ENCODE measurements around the gene RPH3AL.

Gene RPH3AL

GRCh38 chr17:247767-248166 is 104.8 kb downstream of the RPH3AL start:
- Histone ChIP-seq H3K18ac (ENCODE audit: low read length) (peak overlapping the region; percentile 65), H2BK120ac (ENCODE audit: low read depth, low read length) (no peak overlapping the region), H3K23ac (ENCODE audit: low read depth, low read length, poor library complexity) (no peak overlapping the region), H4K91ac (ENCODE audit: low read depth, low read length, poor library complexity) (no peak overlapping the region), H3K9me3 (replicated peaks in 1 of 2; ENCODE audit: control insufficient read depth in 2 of 2, insufficient read depth in 1 of 2, low read depth in 1 of 2, low read length in 2 of 2) (peaks cover 0 to 6% of the 10 kb centered on the region in 2 donors), H3K4me2 (ENCODE audit: insufficient read depth, low read length, poor library complexity, severe bottlenecking) (no peak overlapping the region), H3K4me3 (ENCODE audit: low read length in 2 of 2) (no peak overlapping the region), H3K4me1 (ENCODE audit: control insufficient read depth in 2 of 2, insufficient read depth in 1 of 2, low read depth in 1 of 2, low read length in 2 of 2) (peaks cover 0 to 1% of the 10 kb centered on the region in 2 donors), H3K9ac (ENCODE audit: low read depth, low read length, poor library complexity) (no peak overlapping the region), H3K27me3 (ENCODE audit: control insufficient read depth in 3 of 3, insufficient read depth in 3 of 3, low read depth in 1 of 3, low read length in 3 of 3) (peaks cover 0 to 2% (median 0%) of the 10 kb centered on the region in 3 experiments), H3K4ac (ENCODE audit: low read length) (peak overlapping the region; percentile 85), H2BK15ac (ENCODE audit: low read length) (peak overlapping the region; percentile 27), H4K8ac (ENCODE audit: low read depth, low read length) (no peak overlapping the region), H3K14ac (ENCODE audit: low read length) (no peak overlapping the region), H2AK5ac (ENCODE audit: low read depth, low read length) (no peak overlapping the region), H3K79me1 (ENCODE audit: low read depth, low read length) (no peaks in the 10 kb centered on the region), H2AFZ (ENCODE audit: low read length) (no peak overlapping the region), H2BK5ac (ENCODE audit: low read length) (no peak overlapping the region), H3K36me3 (replicated peaks in 1 of 2; ENCODE audit: control insufficient read depth in 2 of 2, insufficient read depth in 2 of 2, low read length in 2 of 2) (peaks cover 0 to 6% of the 10 kb centered on the region in 2 donors), H3K27ac (replicated peaks; ENCODE audit: low read length) (no peak overlapping the region), H2BK12ac (ENCODE audit: low read length) (no peak overlapping the region)
- no peak for DNase-seq (ENCODE audit: low spot score)
- no CpG with 5 or more reads among the region's 8 CpGs for WGBS, 2 donors (ENCODE audit: extremely low coverage in 2 of 2, insufficient read length in 2 of 2, insufficient replicate concordance in 1 of 2)

- H3K9me3 ChIP-seq (replicated peaks in 1 of 2; ENCODE audit: control insufficient read depth in 2 of 2, insufficient read depth in 1 of 2, low read depth in 1 of 2, low read length in 2 of 2) = peaks cover 0 to 6% of the 10 kb centered on the region in 2 donors
- no peak overlapping the region for H2BK15ac ChIP-seq (ENCODE audit: low read length)
- peak overlapping the region; percentile 60 for H3K23ac ChIP-seq (ENCODE audit: low read depth, low read length, poor library complexity)
- no peaks in the 10 kb centered on the region for H3K79me1 ChIP-seq (ENCODE audit: low read depth, low read length)
- no peak overlapping the region for H3K4me2 ChIP-seq (ENCODE audit: insufficient read depth, low read length, poor library complexity, severe bottlenecking)
- H2BK12ac ChIP-seq (ENCODE audit: low read length) = no peak overlapping the region
- no peak overlapping the region for H3K27ac ChIP-seq (replicated peaks; ENCODE audit: low read length)
- H3K4ac ChIP-seq (ENCODE audit: low read length) = no peak overlapping the region
- H4K91ac ChIP-seq (ENCODE audit: low read depth, low read length, poor library complexity) = no peak overlapping the region
- H3K27me3 ChIP-seq (ENCODE audit: control insufficient read depth in 3 of 3, insufficient read depth in 3 of 3, low read depth in 1 of 3, low read length in 3 of 3) = peaks cover 0 to 2% (median 0%) of the 10 kb centered on the region in 3 experiments
- H2AFZ ChIP-seq (ENCODE audit: low read length) = no peak overlapping the region
- peaks cover 0 to 1% of the 10 kb centered on the region in 2 donors for H3K4me1 ChIP-seq (ENCODE audit: control insufficient read depth in 2 of 2, insufficient read depth in 1 of 2, low read depth in 1 of 2, low read length in 2 of 2)
- peak overlapping the region; percentile 53 for H3K18ac ChIP-seq (ENCODE audit: low read length)
- H4K8ac ChIP-seq (ENCODE audit: low read depth, low read length) = no peak overlapping the region
- H2AK5ac ChIP-seq (ENCODE audit: low read depth, low read length) = peak overlapping the region; percentile 5
- peak overlapping the region; percentile 6 for H2BK120ac ChIP-seq (ENCODE audit: low read depth, low read length)
- no peak overlapping the region for H3K9ac ChIP-seq (ENCODE audit: low read depth, low read length, poor library complexity)
- no peak overlapping the region for H3K4me3 ChIP-seq (ENCODE audit: low read length in 2 of 2)
- no peak overlapping the region for H2BK5ac ChIP-seq (ENCODE audit: low read length)
- no CpG with 5 or more reads among the region's 23 CpGs for WGBS, 2 donors (ENCODE audit: extremely low coverage in 2 of 2, insufficient read length in 2 of 2, insufficient replicate concordance in 1 of 2)
- no peak for DNase-seq (ENCODE audit: low spot score)
- H3K36me3 ChIP-seq (replicated peaks in 1 of 2; ENCODE audit: control insufficient read depth in 2 of 2, insufficient read depth in 2 of 2, low read length in 2 of 2) = peaks cover 0 to 6% of the 10 kb centered on the region in 2 donors
- H3K14ac ChIP-seq (ENCODE audit: low read length) = peak overlapping the region; percentile 87
Observed at GRCh38 chr17:246851-247421, 105.7 kb downstream of the RPH3AL start.

- H3K18ac ChIP-seq (ENCODE audit: low read length) = no peak overlapping the region
- H2AFZ ChIP-seq (ENCODE audit: low read length) = no peak overlapping the region
- H3K27ac ChIP-seq (replicated peaks; ENCODE audit: low read length) = no peak overlapping the region
- H2BK5ac ChIP-seq (ENCODE audit: low read length) = no peak overlapping the region
- no peak for DNase-seq (ENCODE audit: low spot score)
- no peak overlapping the region for H3K23ac ChIP-seq (ENCODE audit: low read depth, low read length, poor library complexity)
- H3K27me3 ChIP-seq (ENCODE audit: control insufficient read depth in 3 of 3, insufficient read depth in 3 of 3, low read depth in 1 of 3, low read length in 3 of 3) = peaks cover 0 to 2% (median 0%) of the 10 kb centered on the region in 3 experiments
- no CpG with 5 or more reads among the region's 14 CpGs for WGBS, 2 donors (ENCODE audit: extremely low coverage in 2 of 2, insufficient read length in 2 of 2, insufficient replicate concordance in 1 of 2)
- H2AK5ac ChIP-seq (ENCODE audit: low read depth, low read length) = no peak overlapping the region
- no peak overlapping the region for H2BK15ac ChIP-seq (ENCODE audit: low read length)
- H3K36me3 ChIP-seq (replicated peaks in 1 of 2; ENCODE audit: control insufficient read depth in 2 of 2, insufficient read depth in 2 of 2, low read length in 2 of 2) = peaks cover 0 to 6% of the 10 kb centered on the region in 2 donors
- no peak overlapping the region for H2BK120ac ChIP-seq (ENCODE audit: low read depth, low read length)
- H3K4me1 ChIP-seq (ENCODE audit: control insufficient read depth in 2 of 2, insufficient read depth in 1 of 2, low read depth in 1 of 2, low read length in 2 of 2) = peaks cover 0 to 1% of the 10 kb centered on the region in 2 donors
- H2BK12ac ChIP-seq (ENCODE audit: low read length) = no peak overlapping the region
- H3K79me1 ChIP-seq (ENCODE audit: low read depth, low read length) = no peaks in the 10 kb centered on the region
- no peak overlapping the region for H3K14ac ChIP-seq (ENCODE audit: low read length)
- H4K91ac ChIP-seq (ENCODE audit: low read depth, low read length, poor library complexity) = no peak overlapping the region
- no peak overlapping the region for H4K8ac ChIP-seq (ENCODE audit: low read depth, low read length)
- no peak overlapping the region for H3K9ac ChIP-seq (ENCODE audit: low read depth, low read length, poor library complexity)
- H3K4me2 ChIP-seq (ENCODE audit: insufficient read depth, low read length, poor library complexity, severe bottlenecking) = no peak overlapping the region
- H3K9me3 ChIP-seq (replicated peaks in 1 of 2; ENCODE audit: control insufficient read depth in 2 of 2, insufficient read depth in 1 of 2, low read depth in 1 of 2, low read length in 2 of 2) = peaks cover 0 to 6% of the 10 kb centered on the region in 2 donors
- H3K4ac ChIP-seq (ENCODE audit: low read length) = no peak overlapping the region
- no peak overlapping the region for H3K4me3 ChIP-seq (ENCODE audit: low read length in 2 of 2)
Observed at GRCh38 chr17:246226-246625, 106.4 kb downstream of the RPH3AL start.

- Histone ChIP-seq H3K4me2 (ENCODE audit: insufficient read depth, low read length, poor library complexity, severe bottlenecking) (no peak overlapping the region), H3K14ac (ENCODE audit: low read length) (no peak overlapping the region), H3K23ac (ENCODE audit: low read depth, low read length, poor library complexity) (no peak overlapping the region), H2AK5ac (ENCODE audit: low read depth, low read length) (no peak overlapping the region), H3K27ac (replicated peaks; ENCODE audit: low read length) (no peak overlapping the region), H3K79me1 (ENCODE audit: low read depth, low read length) (no peaks in the 10 kb centered on the region), H3K27me3 (ENCODE audit: control insufficient read depth in 3 of 3, insufficient read depth in 3 of 3, low read depth in 1 of 3, low read length in 3 of 3) (peaks cover 0 to 2% (median 0%) of the 10 kb centered on the region in 3 experiments), H2BK12ac (ENCODE audit: low read length) (no peak overlapping the region), H3K4me1 (ENCODE audit: control insufficient read depth in 2 of 2, insufficient read depth in 1 of 2, low read depth in 1 of 2, low read length in 2 of 2) (peaks cover 0 to 1% of the 10 kb centered on the region in 2 donors), H3K36me3 (replicated peaks in 1 of 2; ENCODE audit: control insufficient read depth in 2 of 2, insufficient read depth in 2 of 2, low read length in 2 of 2) (peaks cover 0 to 6% of the 10 kb centered on the region in 2 donors), H3K4me3 (ENCODE audit: low read length in 2 of 2) (peak overlapping the region in 1 of 2 donors; percentile 50), H3K18ac (ENCODE audit: low read length) (no peak overlapping the region), H3K9me3 (replicated peaks in 1 of 2; ENCODE audit: control insufficient read depth in 2 of 2, insufficient read depth in 1 of 2, low read depth in 1 of 2, low read length in 2 of 2) (peaks cover 0 to 6% of the 10 kb centered on the region in 2 donors), H4K91ac (ENCODE audit: low read depth, low read length, poor library complexity) (no peak overlapping the region), H2BK120ac (ENCODE audit: low read depth, low read length) (no peak overlapping the region), H4K8ac (ENCODE audit: low read depth, low read length) (no peak overlapping the region), H2BK5ac (ENCODE audit: low read length) (no peak overlapping the region), H3K9ac (ENCODE audit: low read depth, low read length, poor library complexity) (no peak overlapping the region), H2AFZ (ENCODE audit: low read length) (no peak overlapping the region), H2BK15ac (ENCODE audit: low read length) (no peak overlapping the region), H3K4ac (ENCODE audit: low read length) (no peak overlapping the region)
- no CpG with 5 or more reads among the region's 13 CpGs for WGBS, 2 donors (ENCODE audit: extremely low coverage in 2 of 2, insufficient read length in 2 of 2, insufficient replicate concordance in 1 of 2)
- DNase-seq (ENCODE audit: low spot score) = no peak
Observed at GRCh38 chr17:245611-246010, 107.0 kb downstream of the RPH3AL start.
